Testis (tissue), 3 donors: ENCODE measurements around the gene CHTF18. TPM values are rescaled to one million over a fixed set of nuclear protein-coding genes. Genes with fewer than 3 reads are reported as not detected.

Source experiments
- DNase-seq: peaks from one replicate; pipeline ENCODE4 v3.0.0-alpha.2; 2019
- H3K27ac ChIP-seq, 2 donors: fragments of 200-600 bp; sonication (generic); one replicate each; pipeline ENCODE4 v1.5.1; 2019
- H3K27me3 ChIP-seq: fragments of 200-600 bp; sonication (generic); one replicate; pipeline ENCODE4 v1.5.1; 2019
- H3K36me3 ChIP-seq: fragments of 200-600 bp; sonication (generic); one replicate; pipeline ENCODE4 v1.5.1; 2017; ENCODE audit warnings: low read depth; ENCODE audit errors: missing control alignments
- H3K4me1 ChIP-seq: fragments of 200-600 bp; sonication (generic); one replicate; pipeline ENCODE4 v1.5.1; 2019
- H3K4me3 ChIP-seq, 2 donors: fragments of 200-600 bp; sonication (generic); one replicate each; pipeline ENCODE4 v1.5.1; 2017 to 2019
- H3K9me3 ChIP-seq: fragments of 200-600 bp; sonication (generic); one replicate; pipeline ENCODE4 v1.5.1; 2017
- POLR2A ChIP-seq: fragments of 450-650 bp; IDR thresholded peaks from one replicate; pipeline ENCODE4 v1.6.1; 2017; ENCODE audit warnings: antibody characterized with exemption, mild to moderate bottlenecking, moderate library complexity
- WGBS, 2 donors: methylation state at CpG; one replicate each; pipeline ENCODE4 v1.1.5; 2018; 5-methylcytosine and 5-hydroxymethylcytosine counted together
- intact Hi-C: fragments of 100-400 bp; cut with DNase I; formaldehyde crosslinking; loops from one replicate; pipeline ENCODE4 v1.15.1; 2023; ENCODE audit warnings: low total_unique reads
- polyA plus RNA-seq: library from polyadenylated mRNA; stranded (reverse); fragments of 350-450 nt; fragmentation: Illumina TruSeq; extraction: RNeasy Lipid Tissue Mini Kit (QIAGEN cat#74804); gene quantifications from one replicate; pipeline ENCODE4 v1.2.3, GENCODE V29; 2014; ENCODE audit warnings: low read depth, low replicate concordance; ENCODE audit not compliant: insufficient read depth
- total RNA-seq, 2 donors: library from RNA; depleted of rRNA; stranded (reverse); fragments of >200 nt; gene quantifications; one replicate each; pipeline ENCODE4 v1.2.3, GENCODE V29; 2016
- TF ChIP-seq, protein P1 (sequence below), 3 experiments: fragments of 450-650 bp in 2 of 3; fragments of 200-600 bp in 1 of 3; sonication (generic) in 1 of 3; IDR thresholded peaks; one replicate each; pipeline ENCODE4 v1.5.1; 2016 to 2019; ENCODE audit warnings: antibody characterized with exemption in 3 of 3, mild to moderate bottlenecking in 2 of 3, moderate library complexity in 1 of 3

CHTF18 gene
- total and polyA plus RNA-seq, 3 donors from 2014 or later: 32.5 to 95.0 (median 90.6) TPM

DNA sequence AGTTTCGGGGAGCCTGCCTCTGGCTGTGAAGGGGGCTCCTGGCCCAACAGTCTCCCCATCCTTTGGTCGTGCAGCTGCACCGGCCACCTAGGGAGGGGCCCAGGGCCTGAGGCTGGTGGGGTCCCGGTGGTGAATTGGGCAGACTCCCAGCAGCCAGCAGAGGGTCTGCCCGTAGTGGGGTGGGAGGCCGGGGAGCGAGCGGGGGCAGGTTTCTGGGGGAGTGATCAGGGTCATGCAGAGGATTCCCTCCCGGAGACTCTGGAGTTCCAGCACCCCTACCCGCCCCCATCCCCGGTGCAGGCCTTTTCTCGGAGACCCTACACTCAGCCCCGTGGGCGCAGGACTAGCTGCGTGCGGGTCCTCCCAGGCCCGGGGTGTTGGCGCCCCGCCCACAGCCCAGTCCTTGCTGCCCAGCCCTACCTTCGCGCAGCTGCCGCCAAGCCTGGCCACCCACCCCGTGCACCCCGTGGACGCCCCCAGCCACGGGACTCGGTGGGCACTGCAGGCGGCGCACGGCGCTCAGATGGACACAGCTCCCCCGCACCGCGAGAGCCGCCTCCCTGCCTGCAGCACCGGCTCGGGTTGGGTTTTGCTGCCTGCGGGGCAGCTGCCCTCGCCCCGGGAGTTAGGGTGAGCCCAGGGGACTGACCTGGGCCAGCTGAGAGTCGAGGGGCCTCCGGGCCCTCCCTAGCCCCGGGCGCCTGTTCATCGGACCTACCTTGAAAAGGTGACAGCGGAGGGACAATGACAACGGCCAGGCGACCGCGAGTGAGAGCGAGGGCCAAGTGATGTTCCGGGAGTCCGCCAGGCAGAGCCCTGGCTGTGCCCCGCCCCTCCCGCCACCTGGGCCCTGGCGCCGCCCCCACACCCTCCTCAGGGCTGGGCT lies 11.8 kb downstream of the CHTF18 start, which contains the start of gene GNG13:
TSS of gene GNG13 (minus strand) at position 787 of the 886 bp plus-strand sequence. CDS start 1,657 bp downstream, outside the sequence.
- Histone ChIP-seq H3K9me3 (no peaks in the 10 kb centered on the region), H3K27me3 (no peaks in the 10 kb centered on the region), H3K4me1 (peaks cover 4% of the 10 kb centered on the region), H3K36me3 (no peaks in the 10 kb centered on the region), H3K27ac (no peak within 1 kb of the TSS), H3K4me3 (no peak within 1 kb of the TSS)
- intact Hi-C loops: no loop called here
- 25 to 50% methylated on average over 24 to 55 of the region's 57 CpGs for WGBS, 2 donors
- TF ChIP-seq POLR2A: no peak
- TF ChIP-seq, protein P1, sequence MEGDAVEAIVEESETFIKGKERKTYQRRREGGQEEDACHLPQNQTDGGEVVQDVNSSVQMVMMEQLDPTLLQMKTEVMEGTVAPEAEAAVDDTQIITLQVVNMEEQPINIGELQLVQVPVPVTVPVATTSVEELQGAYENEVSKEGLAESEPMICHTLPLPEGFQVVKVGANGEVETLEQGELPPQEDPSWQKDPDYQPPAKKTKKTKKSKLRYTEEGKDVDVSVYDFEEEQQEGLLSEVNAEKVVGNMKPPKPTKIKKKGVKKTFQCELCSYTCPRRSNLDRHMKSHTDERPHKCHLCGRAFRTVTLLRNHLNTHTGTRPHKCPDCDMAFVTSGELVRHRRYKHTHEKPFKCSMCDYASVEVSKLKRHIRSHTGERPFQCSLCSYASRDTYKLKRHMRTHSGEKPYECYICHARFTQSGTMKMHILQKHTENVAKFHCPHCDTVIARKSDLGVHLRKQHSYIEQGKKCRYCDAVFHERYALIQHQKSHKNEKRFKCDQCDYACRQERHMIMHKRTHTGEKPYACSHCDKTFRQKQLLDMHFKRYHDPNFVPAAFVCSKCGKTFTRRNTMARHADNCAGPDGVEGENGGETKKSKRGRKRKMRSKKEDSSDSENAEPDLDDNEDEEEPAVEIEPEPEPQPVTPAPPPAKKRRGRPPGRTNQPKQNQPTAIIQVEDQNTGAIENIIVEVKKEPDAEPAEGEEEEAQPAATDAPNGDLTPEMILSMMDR (IDR thresholded peaks at IDR 0.05): no peak
- DNase-seq: no peak

DNA sequence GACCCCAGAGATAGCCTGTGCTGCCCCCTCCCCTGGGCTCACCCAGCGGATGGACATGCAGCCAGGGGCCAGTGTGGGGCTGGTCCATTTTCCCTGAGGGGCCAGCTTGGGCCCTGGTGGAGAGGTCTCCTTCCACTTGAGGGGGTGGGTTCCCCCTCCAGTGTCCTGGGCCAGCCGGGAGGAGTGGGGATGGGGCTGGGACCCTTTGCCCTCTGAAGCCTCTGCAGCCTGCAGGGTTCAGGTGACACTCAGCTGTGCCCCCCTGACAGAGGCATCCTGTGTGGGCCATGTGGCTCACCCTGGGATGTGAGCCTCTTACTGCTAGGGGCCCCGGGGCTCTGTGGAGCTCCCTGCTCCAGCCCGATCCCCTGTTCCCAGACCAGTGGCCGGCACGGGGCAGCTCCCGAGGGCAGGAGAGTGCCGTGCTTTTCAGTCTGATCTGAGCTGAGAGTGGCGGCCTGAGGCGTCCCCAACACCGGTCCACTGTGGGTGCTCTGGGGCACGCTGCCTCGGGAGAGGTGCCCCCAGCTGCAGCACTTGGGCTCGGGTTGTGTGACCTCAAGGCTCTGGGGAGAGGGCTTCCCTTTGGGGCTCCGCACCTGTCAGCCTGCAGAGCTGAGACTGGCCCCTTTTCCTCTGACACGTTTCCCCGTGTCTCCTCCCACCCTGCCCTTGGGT lies 12.6 kb downstream of the CHTF18 start:
- Histone ChIP-seq H3K27me3 (no peaks in the 10 kb centered on the region), H3K4me3 (no peak overlapping the region), H3K36me3 (no peaks in the 10 kb centered on the region), H3K4me1 (peaks cover 5% of the 10 kb centered on the region), H3K9me3 (no peaks in the 10 kb centered on the region), H3K27ac (no peak overlapping the region)
- whole genome bisulfite sequencing, 2 donors: 25 to 38% methylated on average over 6 to 9 of the region's 17 CpGs
- intact Hi-C loops: no loop called here
- no peak for TF ChIP-seq POLR2A
- TF ChIP-seq, protein P1 (IDR thresholded peaks at IDR 0.05): no peak
- no peak for DNase-seq

DNA sequence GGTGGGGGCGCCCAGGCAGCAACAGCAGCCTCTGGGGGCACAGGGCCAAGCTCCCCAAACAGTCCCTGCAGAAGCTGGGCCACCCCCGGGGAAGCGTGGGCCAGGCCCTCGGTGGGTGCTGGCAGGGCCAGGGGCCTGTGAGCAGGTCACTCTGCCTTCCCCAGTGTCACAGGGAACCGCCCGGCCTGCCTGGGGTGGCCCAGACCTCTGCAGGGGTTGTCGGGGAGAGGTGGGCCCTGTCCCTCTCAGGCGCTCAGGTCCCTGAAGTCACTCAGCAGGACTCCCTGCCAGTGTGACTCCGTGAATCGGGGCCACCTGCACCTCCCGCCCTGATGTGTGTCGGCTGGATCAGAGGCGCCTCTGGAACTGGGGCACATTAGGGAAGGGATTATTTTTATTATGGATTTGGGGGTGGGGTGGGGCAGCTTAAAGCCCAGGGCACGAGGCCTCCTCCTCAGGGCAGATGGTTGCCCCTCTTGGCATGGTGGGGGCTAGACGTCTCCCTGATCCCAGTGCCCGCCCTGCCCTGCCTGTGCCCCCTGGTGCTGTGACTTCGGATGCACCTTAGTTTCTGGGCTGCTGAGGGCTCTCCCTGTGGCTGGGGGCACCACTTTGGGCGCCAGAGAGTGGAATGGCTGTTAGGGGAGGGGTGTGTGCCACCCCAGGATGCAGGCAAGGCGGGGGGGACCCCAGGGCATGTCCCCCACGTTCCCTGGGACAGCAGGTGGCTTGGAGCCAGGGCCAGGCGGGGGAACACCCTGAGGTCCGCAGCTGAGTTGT lies 13.4 kb downstream of the CHTF18 start:
- TF ChIP-seq POLR2A: no peak
- TF ChIP-seq, protein P1 (IDR thresholded peaks at IDR 0.05): no peak
- peaks cover 7% of the 10 kb centered on the region for H3K4me1 ChIP-seq
- H3K36me3 ChIP-seq: no peaks in the 10 kb centered on the region
- intact Hi-C loops: no loop called here
- 65 to 90% methylated on average over 2 to 22 of the region's 22 CpGs for WGBS, 2 donors
- no peaks in the 10 kb centered on the region for H3K27me3 ChIP-seq
- H3K4me3 ChIP-seq: no peak overlapping the region
- no peak for DNase-seq
- H3K27ac ChIP-seq: no peak overlapping the region
- no peaks in the 10 kb centered on the region for H3K9me3 ChIP-seq

DNA sequence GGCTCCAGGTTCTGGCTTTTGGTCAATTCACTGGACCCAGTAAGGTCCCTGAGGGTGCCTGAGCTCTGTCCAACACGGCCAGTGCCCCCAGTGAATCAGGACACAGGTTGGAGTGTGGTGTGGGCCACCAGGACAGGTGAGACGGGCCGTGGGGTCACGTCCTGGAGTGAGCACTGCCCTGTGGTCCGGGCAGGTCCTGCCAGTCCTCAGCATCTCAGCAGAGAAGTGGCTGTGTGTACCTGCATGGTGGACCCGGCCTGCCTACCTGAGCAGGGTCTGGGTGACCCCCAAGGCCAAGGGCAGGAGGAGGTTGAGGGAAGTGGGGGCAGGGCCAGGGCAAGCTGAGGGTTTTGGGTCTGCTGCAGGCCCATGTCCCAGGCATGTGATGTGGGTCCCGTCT lies 14.0 kb downstream of the CHTF18 start:
- intact Hi-C loops: no loop called here
- no peaks in the 10 kb centered on the region for H3K9me3 ChIP-seq
- no peak for DNase-seq
- H3K36me3 ChIP-seq: no peaks in the 10 kb centered on the region
- no peak overlapping the region for H3K4me3 ChIP-seq
- WGBS, 2 donors: 74% methylated on average over 7 of the region's 7 CpGs; no CpG with 5 or more reads in 1 of the 2 donors
- peaks cover 7% of the 10 kb centered on the region for H3K4me1 ChIP-seq
- H3K27ac ChIP-seq: no peak overlapping the region
- no peaks in the 10 kb centered on the region for H3K27me3 ChIP-seq
- TF ChIP-seq, protein P1 (IDR thresholded peaks at IDR 0.05): no peak
- no peak for TF ChIP-seq POLR2A
